ENCODE results near the gene PARP3. TPM values are rescaled to one million over a fixed set of nuclear protein-coding genes. Genes with fewer than 3 reads are reported as not detected.

The PARP3 gene
- total RNA-seq, 1 experiment from 2014 or later, result 25.5 TPM

DNA sequence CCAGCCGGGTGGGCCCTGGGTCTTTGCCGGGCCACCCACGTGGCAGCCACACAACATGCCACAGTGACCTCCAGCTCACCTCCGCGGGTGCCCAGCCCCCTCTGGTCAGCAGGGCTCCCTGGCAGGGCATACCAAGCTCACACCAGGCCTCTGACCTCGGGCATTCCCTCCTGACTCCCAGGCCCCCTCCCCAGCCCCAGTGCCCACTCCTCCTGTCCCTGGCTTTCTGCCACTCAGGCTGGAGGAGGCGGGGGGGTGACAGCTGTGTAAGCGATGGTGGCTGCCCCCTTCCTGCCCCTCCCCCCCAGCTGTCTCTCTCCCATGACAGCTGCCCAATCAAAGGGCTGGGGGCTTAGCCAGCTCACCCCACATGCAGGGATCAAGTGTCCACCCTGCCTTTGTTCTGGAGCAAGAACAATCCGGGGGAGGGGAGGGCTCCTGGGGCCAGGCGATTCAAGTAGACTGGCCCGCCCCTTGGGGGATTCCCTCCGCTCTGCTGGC lies 21.8 kb downstream of the PARP3 start:
- H3K36me3 Mint-ChIP-seq (ENCODE audit: insufficient read depth, unreplicated experiment), result peaks cover 7% of the 10 kb centered on the region
- no peak overlapping the region for H3K4me3 Mint-ChIP-seq (ENCODE audit: unreplicated experiment)
- TF ChIP-seq, protein P1, sequence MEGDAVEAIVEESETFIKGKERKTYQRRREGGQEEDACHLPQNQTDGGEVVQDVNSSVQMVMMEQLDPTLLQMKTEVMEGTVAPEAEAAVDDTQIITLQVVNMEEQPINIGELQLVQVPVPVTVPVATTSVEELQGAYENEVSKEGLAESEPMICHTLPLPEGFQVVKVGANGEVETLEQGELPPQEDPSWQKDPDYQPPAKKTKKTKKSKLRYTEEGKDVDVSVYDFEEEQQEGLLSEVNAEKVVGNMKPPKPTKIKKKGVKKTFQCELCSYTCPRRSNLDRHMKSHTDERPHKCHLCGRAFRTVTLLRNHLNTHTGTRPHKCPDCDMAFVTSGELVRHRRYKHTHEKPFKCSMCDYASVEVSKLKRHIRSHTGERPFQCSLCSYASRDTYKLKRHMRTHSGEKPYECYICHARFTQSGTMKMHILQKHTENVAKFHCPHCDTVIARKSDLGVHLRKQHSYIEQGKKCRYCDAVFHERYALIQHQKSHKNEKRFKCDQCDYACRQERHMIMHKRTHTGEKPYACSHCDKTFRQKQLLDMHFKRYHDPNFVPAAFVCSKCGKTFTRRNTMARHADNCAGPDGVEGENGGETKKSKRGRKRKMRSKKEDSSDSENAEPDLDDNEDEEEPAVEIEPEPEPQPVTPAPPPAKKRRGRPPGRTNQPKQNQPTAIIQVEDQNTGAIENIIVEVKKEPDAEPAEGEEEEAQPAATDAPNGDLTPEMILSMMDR (IDR thresholded peaks at IDR 0.05; ENCODE audit: unreplicated experiment), result no peak
- H3K9me3 Mint-ChIP-seq (ENCODE audit: unreplicated experiment), result no peaks in the 10 kb centered on the region
- ChIA-PET POLR2A (no interaction called here), CTCF (interaction anchor here (1.1 to 1.8 kb wide), 4 partner anchors 10 to 22 kb away, joined by 3 to 9 read pairs (median 6); partner anchors contain the start of genes ABHD14B, PARP3 and RRP9)
- no peak overlapping the region for H3K27ac Mint-ChIP-seq (ENCODE audit: low read depth, unreplicated experiment)
- no peak for DNase-seq (ENCODE audit: unreplicated experiment)
- H3K4me1 Mint-ChIP-seq (ENCODE audit: insufficient read depth, unreplicated experiment), result peaks cover 10% of the 10 kb centered on the region
- BruUV-seq (replicated peaks), result no TSS peak
- H3K27me3 Mint-ChIP-seq (ENCODE audit: insufficient read depth, unreplicated experiment), result no peaks in the 10 kb centered on the region
- intact Hi-C loops (cut with micrococcal nuclease), result no loop called here

DNA sequence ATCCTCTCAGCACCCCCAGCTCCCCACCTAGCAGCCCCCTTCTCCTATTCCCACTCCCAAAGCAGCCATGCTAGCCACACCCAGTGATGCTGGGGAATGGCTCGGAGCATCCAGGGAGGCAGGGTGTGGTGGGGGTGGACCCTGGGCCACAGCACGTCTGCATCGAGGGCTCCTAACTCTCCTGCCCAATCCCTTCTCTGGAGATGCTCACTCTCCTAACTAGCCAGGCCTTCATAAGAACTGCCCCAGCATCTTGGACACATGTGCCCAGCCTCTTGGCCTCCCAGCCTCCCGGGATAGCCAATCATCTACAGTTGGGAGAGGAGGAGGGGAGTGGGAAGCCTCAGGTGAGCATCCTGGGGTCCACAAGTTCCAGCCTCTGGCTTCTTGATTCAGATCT lies 22.4 kb downstream of the PARP3 start:
- Mint-ChIP-seq H3K36me3 (ENCODE audit: insufficient read depth, unreplicated experiment) (peaks cover 7% of the 10 kb centered on the region), H3K27me3 (ENCODE audit: insufficient read depth, unreplicated experiment) (no peaks in the 10 kb centered on the region), H3K4me3 (ENCODE audit: unreplicated experiment) (no peak overlapping the region), H3K9me3 (ENCODE audit: unreplicated experiment) (no peaks in the 10 kb centered on the region), H3K4me1 (ENCODE audit: insufficient read depth, unreplicated experiment) (peaks cover 10% of the 10 kb centered on the region), H3K27ac (ENCODE audit: low read depth, unreplicated experiment) (no peak overlapping the region)
- intact Hi-C loops (cut with micrococcal nuclease), result no loop called here
- DNase-seq (ENCODE audit: unreplicated experiment), result no peak
- CTCF ChIA-PET, result interaction anchor here (1.0 to 1.7 kb wide), 3 partner anchors 10 to 180 kb away, joined by 3 to 12 read pairs (median 9); partner anchors contain the start of genes ABHD14A, ABHD14B and PARP3
- no TSS peak for BruUV-seq (replicated peaks)
- POLR2A ChIA-PET, result interaction anchor here (1.2 to 2.3 kb wide), 3 partner anchors 22 to 31 kb away, joined by 4 to 10 read pairs (median 5); partner anchors contain the start of genes RPL29 and RRP9
- TF ChIP-seq, protein P1 (IDR thresholded peaks at IDR 0.05; ENCODE audit: unreplicated experiment), result no peak

DNA sequence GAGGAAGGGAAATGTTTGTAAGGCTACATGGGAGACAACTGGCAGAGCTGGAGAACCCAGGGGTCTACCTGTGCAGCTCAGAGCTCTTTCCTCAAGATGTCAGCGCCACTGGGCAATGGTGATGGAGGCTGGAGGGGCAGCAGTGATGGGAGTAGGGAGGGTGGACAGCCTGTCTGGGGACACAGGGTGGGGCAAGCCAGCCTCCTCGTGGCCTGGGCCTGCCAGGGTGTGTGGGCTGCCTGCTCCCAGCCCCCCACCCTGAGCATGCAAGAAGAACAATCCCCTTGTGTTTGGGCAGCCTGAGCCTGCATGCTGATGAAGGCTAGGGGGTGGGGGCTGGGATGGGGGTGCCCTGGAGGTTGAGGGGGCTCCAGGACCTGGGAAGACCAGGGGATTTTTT lies 23.9 kb downstream of the PARP3 start:
- intact Hi-C loops (cut with micrococcal nuclease), result no loop called here
- no peaks in the 10 kb centered on the region for H3K9me3 Mint-ChIP-seq (ENCODE audit: unreplicated experiment)
- no peak for DNase-seq (ENCODE audit: unreplicated experiment)
- H3K27ac Mint-ChIP-seq (ENCODE audit: low read depth, unreplicated experiment), result peak overlapping the region; percentile 49
- H3K4me1 Mint-ChIP-seq (ENCODE audit: insufficient read depth, unreplicated experiment), result peaks cover 10% of the 10 kb centered on the region
- peaks cover 7% of the 10 kb centered on the region for H3K36me3 Mint-ChIP-seq (ENCODE audit: insufficient read depth, unreplicated experiment)
- H3K27me3 Mint-ChIP-seq (ENCODE audit: insufficient read depth, unreplicated experiment), result no peaks in the 10 kb centered on the region
- ChIA-PET POLR2A (interaction anchor here (2.3 to 6.5 kb wide), 2 partner anchors 17 to 23 kb away, joined by 10 to 37 read pairs; partner anchors contain the start of gene ACY1), CTCF (interaction anchor here (1.7 kb wide), 1 partner anchor 8 kb away, joined by 12 read pairs; the partner anchor contains the start of genes ABHD14A and ABHD14B)
- TF ChIP-seq, protein P1 (IDR thresholded peaks at IDR 0.05; ENCODE audit: unreplicated experiment), result no peak
- BruUV-seq (replicated peaks), result no TSS peak
- peak overlapping the region; percentile 78 for H3K4me3 Mint-ChIP-seq (ENCODE audit: unreplicated experiment)

DNA sequence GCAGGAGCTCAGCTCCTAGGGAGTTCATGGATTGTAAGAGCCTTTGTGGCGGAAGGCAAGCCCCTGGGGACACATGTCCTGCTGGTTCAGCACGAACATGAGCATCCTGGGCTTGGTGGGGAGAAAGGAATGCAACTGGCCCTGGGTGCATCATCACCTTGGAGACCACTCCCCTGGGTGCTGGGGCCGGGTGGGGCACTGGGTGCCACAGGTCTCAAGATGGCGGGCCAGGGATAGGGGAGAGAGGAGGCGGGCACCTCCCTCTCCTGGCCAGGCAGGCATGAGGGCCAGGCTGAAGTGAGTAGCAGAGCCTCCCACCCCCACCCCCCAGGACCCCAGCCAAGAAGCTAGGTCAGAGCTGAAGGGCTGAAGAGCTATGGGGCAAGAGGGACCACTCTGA lies 24.3 kb downstream of the PARP3 start:
- intact Hi-C loops (cut with micrococcal nuclease), result no loop called here
- peaks cover 10% of the 10 kb centered on the region for H3K4me1 Mint-ChIP-seq (ENCODE audit: insufficient read depth, unreplicated experiment)
- DNase-seq (ENCODE audit: unreplicated experiment), result no peak
- ChIA-PET CTCF (no interaction called here), POLR2A (interaction anchor here (0.6 to 6.5 kb wide), 4 partner anchors 15 to 1697 kb away, joined by 4 to 37 read pairs (median 7); partner anchors contain the start of gene ACY1)
- H3K27me3 Mint-ChIP-seq (ENCODE audit: insufficient read depth, unreplicated experiment), result no peaks in the 10 kb centered on the region
- H3K36me3 Mint-ChIP-seq (ENCODE audit: insufficient read depth, unreplicated experiment), result peaks cover 11% of the 10 kb centered on the region
- BruUV-seq (replicated peaks), result no TSS peak
- peak overlapping the region; percentile 78 for H3K4me3 Mint-ChIP-seq (ENCODE audit: unreplicated experiment)
- TF ChIP-seq, protein P1 (IDR thresholded peaks at IDR 0.05; ENCODE audit: unreplicated experiment), result no peak
- H3K27ac Mint-ChIP-seq (ENCODE audit: low read depth, unreplicated experiment), result peak overlapping the region; percentile 49
- H3K9me3 Mint-ChIP-seq (ENCODE audit: unreplicated experiment), result no peaks in the 10 kb centered on the region
